ENCODE measurements around the gene MICAL3.
"Not testable (repeated sequence)": the region's sequence is repeated elsewhere in the genome, so short reads cannot be mapped to it uniquely, and the experiment has no call there.

The MICAL3 gene

DNA sequence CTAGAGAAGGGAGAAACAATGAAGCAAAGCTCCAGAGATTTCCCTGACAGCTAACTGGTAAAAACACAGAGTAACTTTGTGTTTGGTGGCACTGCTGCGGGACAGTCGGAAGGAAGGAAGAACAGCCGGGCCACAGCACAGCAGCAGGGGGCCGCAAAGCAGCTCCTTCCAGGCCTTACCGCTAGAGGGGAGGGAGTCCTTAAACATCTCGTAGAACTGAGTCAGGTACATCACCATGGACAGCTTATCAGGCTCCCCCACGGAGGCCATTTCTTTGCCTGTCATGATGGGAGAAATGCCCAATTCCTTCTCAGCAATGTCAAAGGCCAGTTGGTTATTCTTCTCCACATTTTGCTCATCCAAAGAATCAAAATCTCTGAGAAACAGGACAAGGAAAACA, 135.5 kb downstream of the MICAL3 start:
- DNase-seq (ENCODE audit: low spot score), result no peak

DNA sequence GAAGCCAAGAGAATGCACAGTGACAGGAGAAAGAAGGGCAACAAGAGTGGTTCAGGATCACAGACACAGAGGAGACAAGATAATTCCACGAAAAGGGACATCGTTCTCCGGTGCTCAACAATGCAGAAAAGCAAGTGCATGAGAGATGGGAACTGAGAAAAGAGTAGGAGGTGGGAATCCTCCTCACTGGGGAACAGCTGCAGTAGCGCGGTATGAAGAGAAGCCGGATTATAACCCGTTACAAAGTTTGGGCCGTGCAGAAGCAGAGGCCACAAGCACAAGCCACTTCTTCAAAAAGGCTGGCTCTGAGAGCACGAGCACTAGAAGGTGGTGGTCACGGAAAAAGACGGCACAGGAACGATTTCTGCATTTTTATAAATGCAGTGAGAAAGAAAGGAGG, 135.9 kb downstream of the MICAL3 start:
- DNase-seq (ENCODE audit: low spot score), result no peak

DNA sequence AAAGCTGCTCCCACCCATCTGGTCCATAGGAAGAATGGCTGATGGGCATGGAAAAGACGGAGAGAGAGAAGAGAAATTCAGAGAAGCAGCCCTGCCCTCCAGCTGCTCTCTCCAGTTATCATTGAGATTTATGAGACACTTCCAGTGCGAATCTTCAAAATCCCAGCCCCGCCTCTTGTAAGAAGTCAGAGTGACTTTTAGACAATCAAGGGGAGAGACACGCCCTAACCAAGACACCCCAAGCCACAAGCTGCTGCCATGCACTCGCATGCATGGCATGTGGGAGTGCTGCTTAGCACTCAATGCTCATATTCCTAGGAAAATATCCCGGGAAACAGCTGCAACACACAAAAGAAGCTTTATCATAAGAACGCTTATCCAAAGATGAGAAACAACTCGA, 139.5 kb downstream of the MICAL3 start:
- no peak for DNase-seq (ENCODE audit: low spot score)

DNA sequence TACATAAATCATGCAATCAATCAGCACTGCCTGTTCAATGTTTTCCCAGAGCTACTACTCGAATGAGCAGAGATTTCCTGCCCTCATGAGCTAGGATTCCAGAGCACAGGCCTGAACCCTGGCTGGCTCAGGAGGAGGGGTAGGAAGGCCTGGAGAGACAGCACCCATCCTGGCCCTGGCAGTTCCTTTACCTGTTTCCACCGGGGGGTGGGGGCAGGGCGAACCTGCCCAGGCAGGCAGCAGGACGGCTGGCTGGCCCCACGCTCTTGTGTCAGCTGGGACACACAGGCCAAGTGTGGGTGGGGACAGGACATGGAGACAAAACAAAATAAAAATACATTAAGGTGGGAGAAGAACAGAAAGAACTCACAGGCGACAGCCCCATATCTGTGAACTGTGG, 140.3 kb downstream of the MICAL3 start:
- DNase-seq (ENCODE audit: low spot score), result no peak

DNA sequence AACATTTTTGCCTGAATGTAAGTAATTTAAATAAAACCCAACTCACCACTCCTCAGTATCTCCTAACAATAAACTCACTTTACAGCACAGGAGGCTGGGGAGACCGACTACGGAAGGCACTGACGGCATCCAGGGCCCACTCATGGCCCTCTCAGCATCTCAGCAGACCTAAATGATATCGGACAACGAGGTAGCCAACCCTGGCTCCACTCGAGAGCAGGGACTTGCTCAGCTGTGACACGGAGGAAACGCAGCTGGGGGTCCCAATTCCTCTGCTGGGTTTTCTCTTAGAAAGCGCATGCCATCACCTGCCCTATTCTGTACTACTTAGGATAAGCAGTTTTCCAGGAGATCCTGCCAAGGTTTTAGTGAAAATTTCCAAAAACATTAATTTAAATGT, 141.0 kb downstream of the MICAL3 start:
- no peak for DNase-seq (ENCODE audit: low spot score)

DNA sequence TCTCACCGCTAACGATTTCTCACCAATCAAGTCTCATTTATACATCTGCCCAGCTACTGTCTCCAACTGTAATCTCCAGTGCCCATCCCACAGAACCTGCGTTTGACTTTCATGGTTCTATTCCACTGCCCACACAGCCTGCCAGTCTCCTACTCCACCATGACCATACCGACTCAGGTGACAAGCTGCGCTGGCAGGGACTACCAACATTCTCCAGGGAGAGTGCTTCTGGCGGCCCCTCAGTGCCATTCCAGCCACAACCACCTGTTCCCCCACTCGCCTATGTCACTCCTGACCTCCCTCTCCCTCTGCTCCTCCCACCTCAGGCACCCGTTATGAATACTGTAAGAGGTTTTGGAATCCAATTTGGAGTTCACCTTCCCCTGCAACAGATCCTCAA, 141.6 kb downstream of the MICAL3 start:
- no peak for DNase-seq (ENCODE audit: low spot score)

DNA sequence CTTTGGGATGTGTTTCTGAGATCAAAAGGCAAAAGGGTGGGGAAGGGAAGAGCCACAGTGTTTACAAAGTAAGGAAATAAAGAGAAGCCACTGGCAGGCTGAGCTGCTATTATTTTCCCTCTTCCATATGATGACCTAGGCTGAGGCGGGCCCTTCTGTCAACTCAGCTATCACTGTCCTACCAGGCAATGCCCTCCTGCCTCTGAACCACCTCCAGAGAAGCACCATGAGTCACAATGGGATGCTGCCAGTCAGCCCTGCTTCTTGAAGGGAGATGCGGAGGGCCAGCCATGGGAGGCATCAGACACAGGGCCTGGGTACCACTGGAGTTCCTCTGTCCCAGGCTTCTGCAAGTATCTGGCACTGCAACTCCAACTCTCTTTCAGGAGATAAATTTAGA, 142.2 kb downstream of the MICAL3 start:
- no peak for DNase-seq (ENCODE audit: low spot score)

DNA sequence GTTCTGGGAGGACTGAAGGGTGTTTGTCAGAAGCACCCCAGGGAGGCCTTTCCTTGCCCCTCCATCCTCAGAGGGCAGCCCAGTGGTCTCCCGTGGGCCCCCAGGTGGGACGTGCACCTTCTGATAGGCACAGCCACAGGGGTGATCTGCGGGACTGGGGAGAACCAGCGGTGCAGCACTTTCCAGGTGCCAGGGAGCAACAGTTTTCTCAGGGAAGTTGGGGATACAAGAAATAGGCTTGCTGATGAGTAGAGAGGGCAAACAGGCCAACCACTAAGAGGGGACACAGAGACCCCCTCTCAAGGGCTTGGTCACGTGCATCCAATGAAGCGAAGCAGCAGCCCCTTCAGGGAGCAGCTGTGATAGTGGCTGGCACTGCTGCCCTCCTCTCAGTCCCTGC, 143.0 kb downstream of the MICAL3 start:
- DNase-seq (ENCODE audit: low spot score), result no peak

DNA sequence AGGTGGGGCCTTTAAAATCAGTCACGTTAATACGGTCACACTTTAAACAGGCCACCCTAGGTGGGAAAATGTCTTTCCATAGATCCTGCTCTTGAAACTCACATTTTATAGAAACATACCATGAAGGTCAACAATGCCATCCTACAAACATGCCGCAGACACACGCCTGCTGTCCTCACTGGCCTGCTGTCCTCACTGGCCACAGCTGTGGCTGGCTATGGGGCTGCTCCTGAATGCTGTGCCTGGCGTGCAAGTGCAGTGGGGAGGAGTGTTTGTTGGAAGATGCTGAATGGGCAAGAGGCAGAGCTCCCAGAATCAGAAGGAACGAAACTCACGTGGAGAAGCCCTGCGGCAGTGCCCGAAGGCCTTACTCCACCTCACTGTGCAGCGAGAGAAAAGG, 143.9 kb downstream of the MICAL3 start:
- no peak for DNase-seq (ENCODE audit: low spot score)

DNA sequence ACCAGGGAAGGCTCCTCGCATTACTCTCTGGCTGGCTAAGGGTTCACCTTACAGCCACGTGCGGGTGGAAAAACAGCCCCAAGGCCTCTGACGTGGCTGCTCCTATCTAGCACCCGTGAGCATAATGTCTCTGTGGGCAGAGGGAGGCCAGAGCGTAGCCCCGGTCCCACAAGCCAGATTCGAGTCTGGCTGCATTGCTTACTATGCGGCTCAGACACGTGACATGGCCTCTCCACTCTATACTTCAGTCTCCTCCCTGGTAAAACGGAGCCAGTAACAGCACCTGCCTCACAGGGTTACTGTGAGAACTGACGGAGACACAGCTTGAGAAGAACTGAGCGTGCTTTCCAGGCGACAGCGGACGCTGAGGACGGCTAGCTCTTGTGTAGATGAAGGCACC, 144.3 kb downstream of the MICAL3 start:
- no peak for DNase-seq (ENCODE audit: low spot score)

DNA sequence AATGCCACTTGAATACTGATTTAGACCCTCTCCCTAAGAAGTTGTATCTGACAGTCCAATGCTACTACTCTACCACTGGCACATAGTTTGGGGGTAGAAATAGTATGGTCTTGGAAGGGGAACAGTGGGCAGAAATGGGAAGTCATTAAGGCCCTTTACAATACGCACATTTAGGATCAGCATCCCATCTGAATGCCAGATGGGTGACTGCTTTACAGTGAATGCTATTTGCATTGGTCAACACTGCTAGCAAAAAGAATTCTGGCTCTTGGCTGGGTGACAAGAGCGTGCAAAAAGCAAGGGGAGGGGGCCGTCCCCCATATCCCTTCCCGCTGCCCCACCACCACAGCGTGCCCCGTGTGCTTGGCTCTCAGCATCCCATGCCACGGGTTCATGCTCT, 145.4 kb downstream of the MICAL3 start:
- DNase-seq (ENCODE audit: low spot score), result no peak

DNA sequence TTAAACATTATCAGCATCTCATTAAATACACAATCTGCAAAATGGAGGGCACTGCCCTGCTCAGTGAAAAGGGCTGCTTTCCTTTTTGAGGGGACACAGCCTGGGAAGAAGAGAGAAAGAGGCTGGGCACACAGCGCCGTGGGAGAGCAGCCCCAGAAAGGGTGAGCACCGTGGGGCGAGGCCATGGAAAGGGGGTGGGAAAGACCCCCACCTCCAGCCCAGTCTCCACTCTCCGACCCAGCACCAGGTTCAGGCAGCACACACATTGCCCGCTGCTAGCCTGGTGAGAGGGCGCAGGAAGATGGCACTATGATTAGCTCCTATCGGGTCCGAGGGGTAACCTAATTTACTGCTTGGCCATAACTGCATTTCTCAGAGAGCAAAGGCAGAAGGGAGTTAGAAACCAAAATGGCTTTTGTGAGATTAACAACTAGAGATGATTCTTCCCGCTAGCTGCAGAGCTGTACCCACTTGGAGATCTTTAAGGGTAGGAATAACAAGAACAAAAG, 146.1 kb downstream of the MICAL3 start:
- no peak for DNase-seq (ENCODE audit: low spot score)

DNA sequence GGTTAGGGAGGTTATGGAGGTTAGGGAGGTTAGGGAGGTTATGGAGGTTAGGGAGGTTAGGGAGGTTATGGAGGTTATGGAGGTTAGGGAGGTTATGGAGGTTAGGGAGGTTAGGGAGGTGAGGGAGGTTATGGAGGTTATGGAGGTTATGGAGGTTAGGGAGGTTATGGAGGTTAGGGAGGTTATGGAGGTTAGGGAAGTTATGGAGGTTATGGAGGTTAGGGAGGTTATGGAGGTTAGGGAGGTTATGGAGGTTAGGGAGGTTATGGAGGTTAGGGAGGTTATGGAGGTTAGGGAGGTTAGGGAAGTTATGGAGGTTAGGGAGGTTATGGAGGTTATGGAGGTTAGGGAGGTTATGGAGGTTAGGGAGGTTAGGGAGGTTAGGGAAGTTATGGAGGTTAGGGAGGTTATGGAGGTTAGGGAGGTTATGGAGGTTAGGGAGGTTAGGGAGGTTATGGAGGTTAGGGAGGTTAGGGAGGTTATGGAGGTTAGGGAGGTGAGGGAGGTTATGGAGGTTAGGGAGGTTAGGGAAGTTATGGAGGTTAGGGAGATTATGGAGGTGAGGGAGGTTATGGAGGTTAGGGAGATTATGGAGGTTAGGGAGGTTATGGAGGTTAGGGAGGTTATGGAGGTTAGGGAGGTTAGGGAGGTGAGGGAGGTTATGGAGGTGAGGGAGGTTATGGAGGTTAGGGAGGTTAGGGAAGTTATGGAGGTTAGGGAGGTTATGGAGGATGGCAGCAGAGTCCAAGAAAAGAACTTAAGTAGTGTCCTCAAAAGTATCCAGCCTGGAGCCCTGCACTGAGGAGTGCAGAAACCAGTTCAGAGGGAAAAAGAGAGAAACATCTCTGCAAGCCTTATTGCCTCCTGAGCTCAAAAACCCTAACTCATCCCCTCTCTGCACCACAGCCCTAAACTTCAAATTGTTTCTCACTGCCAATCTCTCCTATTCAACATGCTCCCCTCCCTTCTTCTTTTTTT, 147.2 kb downstream of the MICAL3 start:
- DNase-seq (ENCODE audit: low spot score), result not testable (repeated sequence)

DNA sequence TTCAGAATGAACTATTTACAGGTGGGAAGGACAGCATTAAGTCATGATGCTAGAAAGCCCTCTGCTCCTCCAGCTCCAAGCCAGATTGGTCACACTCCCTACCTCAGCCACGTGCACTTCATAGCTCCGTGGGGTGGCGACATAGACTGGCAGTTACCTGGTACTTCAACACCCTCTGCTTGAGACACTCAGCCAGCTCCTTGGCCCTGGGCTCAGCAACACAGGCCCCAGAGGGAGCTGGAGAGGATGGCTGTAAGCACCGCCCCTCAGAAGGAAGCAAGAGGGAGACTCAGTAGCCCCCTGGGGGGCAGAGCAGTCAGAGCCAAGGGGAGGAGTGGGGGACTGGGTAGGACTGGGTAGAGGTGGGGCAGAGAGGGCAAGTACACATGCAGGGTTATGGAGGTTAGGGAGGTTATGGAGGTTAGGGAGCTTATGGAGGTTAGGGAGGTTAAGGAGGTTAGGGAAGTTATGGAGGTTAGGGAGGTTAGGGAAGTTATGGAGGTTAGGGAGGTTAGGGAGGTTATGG, 148.0 kb downstream of the MICAL3 start:
- no peak for DNase-seq (ENCODE audit: low spot score)

DNA sequence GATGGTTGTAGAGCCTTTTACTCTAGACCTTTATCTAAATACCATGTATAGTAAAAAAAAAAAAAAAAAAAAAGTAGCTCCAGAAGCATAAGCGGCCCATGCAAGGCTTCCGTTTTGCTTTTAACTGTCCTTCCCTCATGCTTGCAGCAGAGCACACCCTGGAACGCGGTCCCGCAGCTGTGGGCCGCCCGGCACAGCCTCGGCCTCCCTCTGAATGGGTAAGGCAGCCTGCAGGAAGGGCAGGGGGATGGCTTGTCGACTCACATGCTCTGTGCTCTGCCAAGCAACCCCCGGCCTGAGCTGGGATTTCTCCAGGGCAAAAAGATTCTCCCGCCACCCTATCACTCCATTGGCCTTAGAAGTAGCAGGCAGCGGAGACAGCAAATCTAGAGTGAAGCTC, 148.7 kb downstream of the MICAL3 start:
- no peak for DNase-seq (ENCODE audit: low spot score)

DNA sequence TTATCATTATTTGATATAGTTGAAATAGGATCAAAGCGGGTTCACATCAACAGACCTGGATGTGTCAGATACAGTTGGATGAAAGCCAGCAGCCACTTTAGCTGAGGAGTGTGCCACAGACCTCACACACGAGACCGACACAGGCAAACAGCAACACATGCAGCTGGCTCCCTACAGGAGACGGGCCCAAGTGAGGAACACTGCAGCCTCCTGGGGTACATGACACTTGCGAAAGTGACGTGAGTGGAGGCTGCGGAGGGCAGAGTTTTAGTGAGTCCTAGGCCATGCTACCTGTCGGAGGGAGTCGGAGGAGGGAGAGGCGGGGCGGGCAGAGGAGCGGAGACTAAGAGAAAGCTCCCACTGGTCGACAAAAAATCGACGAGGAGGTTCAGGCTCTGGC, 149.2 kb downstream of the MICAL3 start:
- no peak for DNase-seq (ENCODE audit: low spot score)

DNA sequence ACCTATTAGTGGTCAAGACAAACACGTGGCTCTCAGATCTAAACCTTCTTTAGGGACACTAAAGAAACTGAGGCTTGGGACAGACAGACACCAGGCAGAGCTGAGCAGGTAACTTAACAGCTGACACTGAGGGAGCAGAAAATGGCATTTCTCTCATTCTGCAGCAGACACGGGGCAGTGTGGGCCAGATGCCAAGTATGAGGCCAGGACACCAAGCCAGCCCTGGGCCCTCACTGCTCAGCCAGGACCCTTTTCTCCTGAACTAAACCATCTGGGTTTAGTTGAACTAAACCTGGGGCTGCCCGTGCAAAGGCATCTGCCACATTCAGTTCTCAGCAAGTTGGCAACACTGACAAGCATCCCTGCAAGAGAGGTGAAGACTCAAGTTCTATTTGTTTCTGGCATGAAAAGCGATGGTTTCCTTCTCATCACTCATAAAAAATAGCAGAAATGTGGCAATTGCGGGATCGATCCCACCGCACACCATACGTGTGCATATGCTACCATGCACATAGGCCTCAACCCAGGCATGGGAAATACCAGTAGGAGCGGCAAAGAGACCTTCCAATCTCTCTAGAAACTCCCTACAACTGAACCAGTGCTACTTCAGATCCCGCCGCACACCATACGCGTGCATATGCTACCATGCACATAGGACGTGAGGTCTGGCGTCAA, 150.0 kb downstream of the MICAL3 start:
- no peak for DNase-seq (ENCODE audit: low spot score)

DNA sequence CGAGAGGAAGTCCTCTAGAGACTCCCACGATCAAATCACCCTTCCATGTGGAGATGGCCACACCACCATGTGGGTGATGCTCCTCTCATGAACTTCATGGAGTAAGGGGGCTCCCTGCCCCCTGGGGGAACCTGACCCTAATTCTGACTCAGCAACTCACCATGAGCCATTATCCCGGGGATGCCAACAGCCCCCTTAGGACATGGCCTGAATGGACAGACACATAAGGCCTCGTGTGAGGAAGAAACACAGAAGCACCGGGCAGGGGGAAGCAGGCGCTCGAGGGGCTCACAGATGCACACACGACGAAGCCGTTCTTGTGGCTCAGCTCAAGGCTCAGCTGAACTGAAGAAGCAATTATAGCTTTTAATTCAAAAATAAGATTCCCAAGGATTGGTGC, 150.6 kb downstream of the MICAL3 start:
- DNase-seq (ENCODE audit: low spot score), result no peak

DNA sequence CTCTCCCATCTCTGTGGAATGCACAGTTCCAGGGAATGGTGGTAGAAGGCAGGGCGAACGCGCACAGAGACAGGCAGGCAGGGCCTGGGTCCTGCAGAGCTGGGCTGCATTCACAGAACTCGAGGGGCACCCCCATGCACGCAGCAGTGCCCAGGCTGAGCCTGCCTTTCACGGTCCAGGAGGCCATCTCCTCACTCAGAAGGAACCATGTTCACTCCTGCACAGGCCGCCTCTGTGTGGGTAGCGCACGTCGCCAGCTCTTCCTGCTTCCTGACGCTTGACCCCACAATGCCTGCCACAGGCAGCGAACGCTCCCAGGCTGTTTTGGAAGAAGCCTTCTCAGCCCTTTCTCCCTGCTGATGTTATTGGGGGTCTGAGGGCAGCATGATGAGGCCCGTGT, 151.2 kb downstream of the MICAL3 start:
- no peak for DNase-seq (ENCODE audit: low spot score)

DNA sequence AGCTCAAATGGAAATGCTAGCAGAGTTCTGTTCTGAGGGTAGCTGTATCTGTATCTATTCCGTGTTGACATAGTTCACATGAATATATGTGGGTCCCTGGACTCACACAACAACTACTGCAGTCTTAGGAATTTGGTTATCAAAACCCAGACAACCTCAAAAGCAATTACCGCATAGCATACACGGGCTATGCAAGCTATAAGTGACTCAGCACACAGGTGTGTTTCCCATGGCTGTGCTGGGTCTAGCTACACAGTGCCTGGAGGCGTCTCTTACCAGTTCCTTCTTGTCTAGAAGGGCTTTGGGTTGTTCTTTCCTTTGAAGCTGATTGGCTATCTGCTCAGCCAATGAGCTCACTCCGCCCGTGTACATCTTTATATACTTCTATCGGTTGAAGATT, 151.9 kb downstream of the MICAL3 start:
- no peak for DNase-seq (ENCODE audit: low spot score)

DNA sequence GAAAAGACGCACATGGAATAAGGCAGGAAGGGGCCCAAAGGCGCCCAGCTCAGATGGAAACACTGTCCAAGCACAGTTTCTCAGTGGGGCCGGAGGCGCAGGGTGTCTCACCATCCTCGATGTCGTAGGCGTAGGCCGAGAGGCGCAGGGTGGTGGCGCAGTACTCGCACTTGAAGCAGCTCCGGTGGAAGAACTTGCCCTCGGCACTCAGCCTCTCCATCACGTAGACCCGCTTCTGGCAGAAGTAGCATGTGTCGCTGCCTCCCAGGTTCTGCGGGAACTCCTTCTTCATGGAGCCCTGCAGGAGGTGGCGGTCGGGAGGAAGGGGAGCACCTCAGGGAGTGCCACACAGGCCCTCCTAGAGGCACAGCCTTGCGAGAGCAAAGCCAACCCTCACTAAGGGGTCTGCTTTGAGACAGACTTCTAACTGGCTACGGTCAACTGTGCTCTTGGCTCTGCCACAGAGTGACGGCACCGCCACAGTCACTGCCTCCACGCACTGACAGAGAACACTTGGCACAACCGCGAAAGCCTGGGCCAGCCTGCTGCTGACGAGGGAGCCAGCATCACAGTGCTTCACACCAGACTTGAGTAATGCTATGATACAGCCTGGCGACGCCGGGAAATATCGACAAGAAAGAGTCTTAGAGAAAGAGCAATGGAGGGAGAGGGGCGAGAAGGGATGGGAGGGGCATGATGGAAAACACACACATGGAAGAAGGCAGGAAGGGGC, 152.5 kb downstream of the MICAL3 start:
- DNase-seq (ENCODE audit: low spot score), result no peak

DNA sequence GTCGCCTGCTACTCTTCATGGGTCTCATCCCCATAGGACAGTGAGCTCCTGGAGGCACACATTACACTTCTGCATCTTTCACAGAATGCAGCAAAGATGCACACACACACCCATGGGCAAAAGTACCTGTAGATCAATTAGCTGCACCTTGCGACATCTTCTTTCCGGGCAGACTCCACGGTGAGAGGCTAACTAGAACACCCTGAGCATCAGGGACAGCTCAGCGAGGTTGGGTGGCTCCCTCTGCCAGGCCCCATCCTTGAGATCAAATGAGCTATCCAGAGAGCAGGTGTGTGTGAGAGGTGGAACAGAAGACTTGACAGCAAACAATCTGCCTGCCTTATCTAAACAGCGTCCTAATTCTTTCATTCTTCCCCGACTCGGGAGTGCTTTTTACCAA, 154.0 kb downstream of the MICAL3 start:
- no peak for DNase-seq (ENCODE audit: low spot score)
